Panc1 (cell line): Measurements from ENCODE around the gene PAX9.

ENCODE experiments used
- SIN3A ChIP-seq: IDR thresholded peaks from 2 replicates; pipeline ENCODE4 v1.6.1; 2012; ENCODE audit warnings: low read depth, mild to moderate bottlenecking, low read length, moderate library complexity, borderline replicate concordance; ENCODE audit not compliant: insufficient read depth
- TF ChIP-seq, protein P1 (sequence below): fragments of 450-650 bp; IDR thresholded peaks from 2 replicates; pipeline ENCODE4 v1.5.1; 2017; ENCODE audit warnings: mild to moderate bottlenecking

DNA sequence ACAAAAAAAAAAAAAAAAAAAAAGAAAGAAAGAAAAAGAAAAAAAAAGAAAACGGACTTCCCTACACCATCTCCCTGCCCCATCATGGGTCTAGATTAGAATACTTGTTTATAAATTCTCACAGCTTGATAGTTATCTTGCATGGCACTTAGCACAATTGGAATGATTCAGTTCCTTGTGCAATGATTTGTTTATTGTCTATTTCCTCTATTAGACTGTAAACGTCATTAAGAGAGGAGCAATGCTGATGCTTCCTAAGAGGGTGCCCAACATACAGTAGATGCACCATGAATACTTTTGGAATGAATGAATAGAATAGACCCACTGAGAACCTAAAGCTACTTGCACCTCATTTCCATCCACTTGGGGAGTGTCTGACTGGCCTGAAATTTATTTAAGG lies 40.8 kb downstream of the PAX9 start:
- TF ChIP-seq, protein P1, sequence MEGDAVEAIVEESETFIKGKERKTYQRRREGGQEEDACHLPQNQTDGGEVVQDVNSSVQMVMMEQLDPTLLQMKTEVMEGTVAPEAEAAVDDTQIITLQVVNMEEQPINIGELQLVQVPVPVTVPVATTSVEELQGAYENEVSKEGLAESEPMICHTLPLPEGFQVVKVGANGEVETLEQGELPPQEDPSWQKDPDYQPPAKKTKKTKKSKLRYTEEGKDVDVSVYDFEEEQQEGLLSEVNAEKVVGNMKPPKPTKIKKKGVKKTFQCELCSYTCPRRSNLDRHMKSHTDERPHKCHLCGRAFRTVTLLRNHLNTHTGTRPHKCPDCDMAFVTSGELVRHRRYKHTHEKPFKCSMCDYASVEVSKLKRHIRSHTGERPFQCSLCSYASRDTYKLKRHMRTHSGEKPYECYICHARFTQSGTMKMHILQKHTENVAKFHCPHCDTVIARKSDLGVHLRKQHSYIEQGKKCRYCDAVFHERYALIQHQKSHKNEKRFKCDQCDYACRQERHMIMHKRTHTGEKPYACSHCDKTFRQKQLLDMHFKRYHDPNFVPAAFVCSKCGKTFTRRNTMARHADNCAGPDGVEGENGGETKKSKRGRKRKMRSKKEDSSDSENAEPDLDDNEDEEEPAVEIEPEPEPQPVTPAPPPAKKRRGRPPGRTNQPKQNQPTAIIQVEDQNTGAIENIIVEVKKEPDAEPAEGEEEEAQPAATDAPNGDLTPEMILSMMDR, result no peak
- no peak for TF ChIP-seq SIN3A
